WTC11 (cell line): Measurements from ENCODE around the gene HBQ1. TPM values are rescaled to one million over a fixed set of nuclear protein-coding genes. Genes with fewer than 3 reads are reported as not detected.
A peak's percentile ranks its signal among the peaks of the same experiment; 100 is the strongest.

Source experiments
- ARID4B ChIP-seq: sonication (generic); formaldehyde crosslinking; IDR thresholded peaks from 2 replicates; pipeline ENCODE4 v1.8.0; 2023; ENCODE audit warnings: missing genetic modification reagents, mild to moderate bottlenecking, borderline replicate concordance
- CBFB ChIP-seq: sonication (generic); formaldehyde crosslinking; IDR thresholded peaks from 2 replicates; pipeline ENCODE4 v1.8.1; 2022; ENCODE audit warnings: mild to moderate bottlenecking, low read depth, missing genetic modification reagents
- CTCF ChIP-seq: fragments of 200-600 bp; IDR thresholded peaks from 2 replicates; pipeline ENCODE4 v1.8.0; 2022; ENCODE audit warnings: antibody characterized with exemption
- ETV6 ChIP-seq: sonication (generic); formaldehyde crosslinking; IDR thresholded peaks from 2 replicates; pipeline ENCODE4 v1.8.1; 2022; ENCODE audit warnings: mild to moderate bottlenecking, missing genetic modification reagents
- GABPB1 ChIP-seq: sonication (generic); formaldehyde crosslinking; IDR thresholded peaks from 2 replicates; pipeline ENCODE4 v1.8.1; 2023; ENCODE audit warnings: mild to moderate bottlenecking, missing genetic modification reagents
- HMGXB4 ChIP-seq: sonication (generic); formaldehyde crosslinking; IDR thresholded peaks from 2 replicates; pipeline ENCODE4 v1.8.1; 2023; ENCODE audit warnings: mild to moderate bottlenecking, moderate library complexity, missing genetic modification reagents
- PRDM15 ChIP-seq: sonication (generic); formaldehyde crosslinking; IDR thresholded peaks from 2 replicates; pipeline ENCODE4 v1.8.0; 2022; ENCODE audit warnings: missing genetic modification reagents
- PREB ChIP-seq: sonication (generic); formaldehyde crosslinking; IDR thresholded peaks from 2 replicates; pipeline ENCODE4 v1.8.1; 2022; ENCODE audit warnings: mild to moderate bottlenecking, missing genetic modification reagents, moderate library complexity, borderline replicate concordance
- TP53 ChIP-seq: sonication (generic); formaldehyde crosslinking; IDR thresholded peaks from 2 replicates; pipeline ENCODE4 v1.8.1; 2023; ENCODE audit warnings: mild to moderate bottlenecking, missing genetic modification reagents
- USF1 ChIP-seq: sonication (generic); formaldehyde crosslinking; IDR thresholded peaks from 2 replicates; pipeline ENCODE4 v1.8.0; 2022; ENCODE audit warnings: mild to moderate bottlenecking, missing genetic modification reagents
- ZBTB21 ChIP-seq: sonication (generic); formaldehyde crosslinking; IDR thresholded peaks from 2 replicates; pipeline ENCODE4 v1.8.1; 2023; ENCODE audit warnings: mild to moderate bottlenecking, missing genetic modification reagents, borderline replicate concordance
- ZBTB43 ChIP-seq: sonication (generic); formaldehyde crosslinking; IDR thresholded peaks from 2 replicates; pipeline ENCODE4 v1.8.1; 2023; ENCODE audit warnings: mild to moderate bottlenecking, missing genetic modification reagents
- ZNF263 ChIP-seq: sonication (generic); formaldehyde crosslinking; IDR thresholded peaks from 2 replicates; pipeline ENCODE4 v1.8.1; 2022; ENCODE audit warnings: low read depth, mild to moderate bottlenecking, moderate library complexity, missing genetic modification reagents
- ZNF281 ChIP-seq: sonication (generic); formaldehyde crosslinking; IDR thresholded peaks from 2 replicates; pipeline ENCODE4 v1.8.0; 2023; ENCODE audit warnings: mild to moderate bottlenecking, missing genetic modification reagents
- ZNF416 ChIP-seq: fragments of 250-450 bp; sonication (Bioruptor Pico); IDR thresholded peaks from 2 replicates; pipeline ENCODE4 v1.9.0; 2021; ENCODE audit warnings: mild to moderate bottlenecking, inconsistent platforms
- ZNF425 ChIP-seq: fragments of 250-450 bp; sonication (Bioruptor Pico); conservative IDR thresholded peaks from 2 replicates; pipeline ENCODE4 v1.9.0; 2021; ENCODE audit warnings: mild to moderate bottlenecking
- total RNA-seq: library from RNA; stranded (reverse); gene quantifications from 3 replicates; pipeline ENCODE4 v1.2.3, GENCODE V29; 2021

HBQ1 gene
- total RNA-seq, 1 experiment from 2014 or later: 3.0 TPM

- TF ChIP-seq PRDM15 (CRISPR knock-in tag) (peak; percentile 75), CTCF (no peak), ZBTB43 (peak; percentile 99), ETV6 (CRISPR knock-in tag) (peak; percentile 98), HMGXB4 (CRISPR knock-in tag) (peak; percentile 98), PREB (CRISPR knock-in tag) (peak; percentile 93), USF1 (peak; percentile 76), ZNF263 (CRISPR knock-in tag) (peak; percentile 48; the same call in 1 of the 2 replicates), ZNF416 (CRISPR knock-in tag) (no peak), ZNF281 (peak; percentile 90; the same call in 1 of the 2 replicates), ZNF425 (CRISPR knock-in tag) (0 out of 2 replicates have a peak, but pooled peaks have one; percentile 23), GABPB1 (peak; percentile 89), ARID4B (CRISPR knock-in tag) (peak; percentile 98), CBFB (CRISPR knock-in tag) (no peak; the same call in 1 of the 2 replicates), TP53 (CRISPR knock-in tag) (peak; percentile 98), ZBTB21 (peak; percentile 95)
Measured at GRCh38 chr16:180681-181564, 664 bp downstream of the HBQ1 start (continued).
